Esophagus squamous epithelium (tissue), 5 donors: Measurements from ENCODE around the gene SGK1. TPM values are rescaled to one million over a fixed set of nuclear protein-coding genes. Genes with fewer than 3 reads are reported as not detected.

Source experiments
- DNase-seq: peaks from one replicate; lab custom pipeline; 2025; lab: John Stamatoyannopoulos, UW
- H3K27ac ChIP-seq, 4 donors: fragments of 200-600 bp; sonication (generic); one replicate each; pipeline ENCODE4 v1.5.1; 2016 to 2019; ENCODE audit warnings: mild to moderate bottlenecking in 1 of 4
- H3K27me3 ChIP-seq, 4 donors: fragments of 200-600 bp; sonication (generic); 1 replicate in 3 of 4; 2 replicates in 1 of 4; pipeline versions ENCODE4 v1.5.1 to v1.6.0; 2017 to 2021; ENCODE audit warnings: antibody characterized with exemption in 1 of 4
- H3K36me3 ChIP-seq, 3 donors: fragments of 200-600 bp; sonication (generic); one replicate each; pipeline ENCODE4 v1.5.1; 2016 to 2019
- H3K4me1 ChIP-seq, 3 donors: fragments of 200-600 bp; sonication (generic); one replicate each; pipeline ENCODE4 v1.5.1; 2017 to 2019
- H3K4me3 ChIP-seq, 4 donors: fragments of 200-600 bp; sonication (generic); 1 replicate in 3 of 4; 2 replicates in 1 of 4; pipeline ENCODE4 v1.5.1; 2016 to 2019; ENCODE audit warnings: mild to moderate bottlenecking in 2 of 4, moderate library complexity in 1 of 4
- H3K9me3 ChIP-seq, 3 donors: fragments of 200-600 bp; sonication (generic); one replicate each; pipeline ENCODE4 v1.5.1; 2016 to 2019
- CTCF ChIP-seq, 6 experiments: fragments of 450-650 bp in 4 of 6; fragments of 200-600 bp in 2 of 6; sonication (generic) in 2 of 6; IDR thresholded peaks; one replicate each; pipeline ENCODE4 v1.5.1; 2016 to 2019; ENCODE audit warnings: antibody characterized with exemption in 6 of 6, mild to moderate bottlenecking in 4 of 6, moderate library complexity in 4 of 6
- POLR2A ChIP-seq, 4 donors: fragments of 450-650 bp; IDR thresholded peaks; one replicate each; pipeline ENCODE4 v1.6.1; 2017; ENCODE audit warnings: antibody characterized with exemption in 4 of 4, mild to moderate bottlenecking in 4 of 4, moderate library complexity in 3 of 4
- WGBS, 2 donors: methylation state at CpG; one replicate each; pipeline ENCODE4 v1.1.5; 2018; 5-methylcytosine and 5-hydroxymethylcytosine counted together
- intact Hi-C: fragments of 100-400 bp; cut with DNase I; formaldehyde crosslinking; loops from one replicate; pipeline ENCODE4 v1.15.0; 2022
- total RNA-seq, 4 donors: library from RNA; depleted of rRNA; stranded (reverse); fragments of >200 nt; gene quantifications; one replicate each; pipeline ENCODE4 v1.1.0, GENCODE V29; 2016
- donor health status: DM: yes; HTN: yes; CAD: no.

Gene SGK1
- total RNA-seq, 4 donors from 2014 or later, result 93.8 to 170 (median 154) TPM

- Histone ChIP-seq H3K4me1 (peaks cover 3 to 21% (median 4%) of the 10 kb centered on the region in 3 donors), H3K27ac (peak overlapping the region in 1 of 4 donors; percentile 44), H3K9me3 (no peaks in the 10 kb centered on the region), H3K36me3 (no peaks in the 10 kb centered on the region), H3K4me3 (peak overlapping the region; percentile 37 to 75 (median 48)), H3K27me3 (peaks cover 0 to 9% (median 0%) of the 10 kb centered on the region in 4 donors)
- TF ChIP-seq CTCF (IDR thresholded peaks at IDR 0.05), result no peak
- no peak for TF ChIP-seq POLR2A (IDR thresholded peaks at IDR 0.05)
- WGBS, 2 donors, result 20 to 27% methylated on average over 8 of the region's 8 CpGs
- intact Hi-C loops, result no loop called here
- no peak for DNase-seq
These were observed 493 bp upstream of the SGK1 start for GRCh38 chr6:134318236-134318973.

GRCh38 chr6:134316733-134317431 is 1.0 kb downstream of the SGK1 start:
- no peak for DNase-seq
- H3K9me3 ChIP-seq, result no peaks in the 10 kb centered on the region
- peak overlapping the region in 2 of 4 donors; percentile 44 to 72 for H3K27ac ChIP-seq
- peaks cover 3 to 21% (median 4%) of the 10 kb centered on the region in 3 donors for H3K4me1 ChIP-seq
- 36 to 41% methylated on average over 6 of the region's 6 CpGs for WGBS, 2 donors
- H3K4me3 ChIP-seq, result peak overlapping the region; percentile 37 to 75 (median 48)
- no peak for TF ChIP-seq CTCF (IDR thresholded peaks at IDR 0.05)
- no peak for TF ChIP-seq POLR2A (IDR thresholded peaks at IDR 0.05)
- H3K36me3 ChIP-seq, result no peaks in the 10 kb centered on the region
- H3K27me3 ChIP-seq, result peaks cover 0 to 9% (median 0%) of the 10 kb centered on the region in 4 donors
- intact Hi-C loops, result no loop called here

GRCh38 chr6:134315974-134316441 is 1.9 kb downstream of the SGK1 start:
- H3K4me1 ChIP-seq, result peaks cover 3 to 27% (median 4%) of the 10 kb centered on the region in 3 donors
- peaks cover 0 to 9% (median 0%) of the 10 kb centered on the region in 4 donors for H3K27me3 ChIP-seq
- H3K9me3 ChIP-seq, result no peaks in the 10 kb centered on the region
- no peaks in the 10 kb centered on the region for H3K36me3 ChIP-seq
- DNase-seq, result no peak
- H3K27ac ChIP-seq, result peak overlapping the region in 1 of 4 donors; percentile 13
- WGBS, 2 donors, result 100% methylated on average over 1 to 2 of the region's 2 CpGs
- peak overlapping the region in 1 of 4 donors; percentile 5 for H3K4me3 ChIP-seq
- no peak for TF ChIP-seq POLR2A (IDR thresholded peaks at IDR 0.05)
- no peak for TF ChIP-seq CTCF (IDR thresholded peaks at IDR 0.05)
- intact Hi-C loops, result no loop called here

GRCh38 chr6:134315189-134315588 is 2.7 kb downstream of the SGK1 start:
- peaks cover 3 to 35% (median 4%) of the 10 kb centered on the region in 3 donors for H3K4me1 ChIP-seq
- H3K27me3 ChIP-seq, result peaks cover 0 to 9% (median 0%) of the 10 kb centered on the region in 4 donors

More at GRCh38 chr6:134315189-134315588, 2.7 kb downstream of the SGK1 start:
- DNase-seq, result no peak
- 89 to 94% methylated on average over 1 of the region's 1 CpG for WGBS, 2 donors
- TF ChIP-seq POLR2A (IDR thresholded peaks at IDR 0.05), result no peak
- TF ChIP-seq CTCF (IDR thresholded peaks at IDR 0.05), result no peak
- H3K36me3 ChIP-seq, result no peaks in the 10 kb centered on the region
- H3K27ac ChIP-seq, result no peak overlapping the region
- no peak overlapping the region for H3K4me3 ChIP-seq
- H3K9me3 ChIP-seq, result no peaks in the 10 kb centered on the region
- intact Hi-C loops, result no loop called here
